Heart left ventricle (tissue), 13 donors: ENCODE results near the gene MELK.

ENCODE experiments used
- POLR2A ChIP-seq, 2 donors: fragments of 450-650 bp; IDR thresholded peaks; one replicate each; pipeline ENCODE4 v1.6.1; 2017; ENCODE audit warnings: antibody characterized with exemption in 2 of 2, mild to moderate bottlenecking in 2 of 2, moderate library complexity in 2 of 2
- TF ChIP-seq, protein P1 (sequence below), 12 donors: fragments of 200-600 bp; sonication (generic) in 4 of 12; IDR thresholded peaks; one replicate each; pipeline versions ENCODE4 v1.5.0 to v1.8.0; 2018 to 2022; ENCODE audit warnings: antibody characterized with exemption in 12 of 12, mild to moderate bottlenecking in 5 of 12
- donor health status: ischemic (EF 13 %, LVEDD 7.1; RV severe dilation, severe dysfunction).
- donor health status: DM: no; HTN: yes; CAD: no.
- donor health status: DM: no; HTN: no; CAD: no.
- donor health status: ischemic (EF 25% LVEDD 6.9; RV normal size, moderate dysfunction).
- donor health status: ischemic (EF 25% LVEDD 5.7; RV mildly dilated, moderate dysfunction).
- donor health status: ischemic (EF 35%, LVEDD 5.7; RV mildly dilated, moderate dysfunction).
- donor health status: nonischemic (EF 11% LVEDD 7.7; RV severe dilation, severe dysfunction).
- donor health status: DM: yes; HTN: yes; CAD: no.
- donor health status: PGD.
- donor health status: ischemic (EF 29% LVEDD 5.4; RV normal size, mild dysfunction).
- donor health status: nonischemic (EF 23%, LVEDD 6.1; RV moderate dilation, normal function).

DNA sequence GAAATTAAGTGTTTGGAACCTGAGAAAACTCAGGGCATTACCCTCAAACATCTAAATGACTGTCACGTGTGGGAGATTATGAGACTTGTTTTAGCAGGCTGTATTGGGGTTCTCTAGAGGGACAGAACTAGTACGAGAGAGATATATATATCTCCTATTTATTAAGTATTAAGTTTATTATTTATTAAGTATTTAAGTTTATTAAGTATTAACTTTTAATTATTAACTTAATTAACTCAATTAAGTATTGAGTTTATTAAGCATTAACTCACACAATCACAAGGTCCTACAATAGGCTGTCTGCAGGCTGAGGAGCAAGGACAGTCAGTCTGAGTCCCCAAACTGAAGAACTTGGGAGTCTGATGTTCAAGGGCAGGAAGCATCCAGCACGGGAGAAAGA, 113.8 kb downstream of the MELK start:
- TF ChIP-seq, protein P1, sequence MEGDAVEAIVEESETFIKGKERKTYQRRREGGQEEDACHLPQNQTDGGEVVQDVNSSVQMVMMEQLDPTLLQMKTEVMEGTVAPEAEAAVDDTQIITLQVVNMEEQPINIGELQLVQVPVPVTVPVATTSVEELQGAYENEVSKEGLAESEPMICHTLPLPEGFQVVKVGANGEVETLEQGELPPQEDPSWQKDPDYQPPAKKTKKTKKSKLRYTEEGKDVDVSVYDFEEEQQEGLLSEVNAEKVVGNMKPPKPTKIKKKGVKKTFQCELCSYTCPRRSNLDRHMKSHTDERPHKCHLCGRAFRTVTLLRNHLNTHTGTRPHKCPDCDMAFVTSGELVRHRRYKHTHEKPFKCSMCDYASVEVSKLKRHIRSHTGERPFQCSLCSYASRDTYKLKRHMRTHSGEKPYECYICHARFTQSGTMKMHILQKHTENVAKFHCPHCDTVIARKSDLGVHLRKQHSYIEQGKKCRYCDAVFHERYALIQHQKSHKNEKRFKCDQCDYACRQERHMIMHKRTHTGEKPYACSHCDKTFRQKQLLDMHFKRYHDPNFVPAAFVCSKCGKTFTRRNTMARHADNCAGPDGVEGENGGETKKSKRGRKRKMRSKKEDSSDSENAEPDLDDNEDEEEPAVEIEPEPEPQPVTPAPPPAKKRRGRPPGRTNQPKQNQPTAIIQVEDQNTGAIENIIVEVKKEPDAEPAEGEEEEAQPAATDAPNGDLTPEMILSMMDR (IDR thresholded peaks at IDR 0.05): no peak
- no peak for TF ChIP-seq POLR2A (IDR thresholded peaks at IDR 0.05)
